ENCODE measurements around the gene AGMO. TPM values are rescaled to one million over a fixed set of nuclear protein-coding genes. Genes with fewer than 3 reads are reported as not detected.

Gene AGMO
- total RNA-seq (2012; rRNA removed): 4.3 and 8.5 TPM in 2 replicates

GRCh38 chr7:15561835-15562234 lies at the start of gene AGMO:
Gene AGMO, minus strand, starts transcription at chr7:15562015.
- Histone ChIP-seq H3K9me3 (replicated peaks; ENCODE audit: low read length) (no peaks in the 10 kb centered on the region), H3K4me2 (ENCODE audit: low read length) (no peak within 1 kb of the TSS), H3K4me3 (ENCODE audit: low read length) (no peak within 1 kb of the TSS), H3K9ac (ENCODE audit: low read depth, low read length) (no peak within 1 kb of the TSS), H3K4me1 (ENCODE audit: control insufficient read depth, insufficient read depth, low read length) (peaks cover 34% of the 10 kb centered on the region), H3K27me3 (ENCODE audit: control insufficient read depth, insufficient read depth, low read length) (no peaks in the 10 kb centered on the region), H3K36me3 (ENCODE audit: insufficient read depth, low read length) (no peaks in the 10 kb centered on the region)

GRCh38 chr7:15610503-15610902 lies 48.7 kb upstream of the AGMO start:
- H3K9me3 ChIP-seq (replicated peaks; ENCODE audit: low read length): no peaks in the 10 kb centered on the region
- no peak overlapping the region for H3K4me2 ChIP-seq (ENCODE audit: low read length)
- peaks cover 5% of the 10 kb centered on the region for H3K4me1 ChIP-seq (ENCODE audit: control insufficient read depth, insufficient read depth, low read length)
- H3K4me3 ChIP-seq (ENCODE audit: low read length): no peak overlapping the region
- H3K36me3 ChIP-seq (ENCODE audit: insufficient read depth, low read length): no peaks in the 10 kb centered on the region
- no peaks in the 10 kb centered on the region for H3K27me3 ChIP-seq (ENCODE audit: control insufficient read depth, insufficient read depth, low read length)
- H3K9ac ChIP-seq (ENCODE audit: low read depth, low read length): no peak overlapping the region

GRCh38 chr7:15609287-15609686 lies 47.5 kb upstream of the AGMO start:
- Histone ChIP-seq H3K4me2 (ENCODE audit: low read length) (no peak overlapping the region), H3K4me3 (ENCODE audit: low read length) (no peak overlapping the region), H3K36me3 (ENCODE audit: insufficient read depth, low read length) (no peaks in the 10 kb centered on the region), H3K9ac (ENCODE audit: low read depth, low read length) (no peak overlapping the region), H3K4me1 (ENCODE audit: control insufficient read depth, insufficient read depth, low read length) (peaks cover 5% of the 10 kb centered on the region), H3K27me3 (ENCODE audit: control insufficient read depth, insufficient read depth, low read length) (no peaks in the 10 kb centered on the region), H3K9me3 (replicated peaks; ENCODE audit: low read length) (no peaks in the 10 kb centered on the region)

GRCh38 chr7:15607529-15608210 lies 45.9 kb upstream of the AGMO start:
- H3K4me3 ChIP-seq (ENCODE audit: low read length): no peak overlapping the region
- no peak overlapping the region for H3K4me2 ChIP-seq (ENCODE audit: low read length)
- no peak overlapping the region for H3K9ac ChIP-seq (ENCODE audit: low read depth, low read length)
- H3K4me1 ChIP-seq (ENCODE audit: control insufficient read depth, insufficient read depth, low read length): peaks cover 5% of the 10 kb centered on the region
- H3K9me3 ChIP-seq (replicated peaks; ENCODE audit: low read length): no peaks in the 10 kb centered on the region
- no peaks in the 10 kb centered on the region for H3K27me3 ChIP-seq (ENCODE audit: control insufficient read depth, insufficient read depth, low read length)
- H3K36me3 ChIP-seq (ENCODE audit: insufficient read depth, low read length): no peaks in the 10 kb centered on the region

GRCh38 chr7:15606561-15606960 lies 44.7 kb upstream of the AGMO start:
- Histone ChIP-seq H3K9me3 (replicated peaks; ENCODE audit: low read length) (no peaks in the 10 kb centered on the region), H3K27me3 (ENCODE audit: control insufficient read depth, insufficient read depth, low read length) (no peaks in the 10 kb centered on the region), H3K4me2 (ENCODE audit: low read length) (no peak overlapping the region), H3K4me3 (ENCODE audit: low read length) (no peak overlapping the region), H3K4me1 (ENCODE audit: control insufficient read depth, insufficient read depth, low read length) (peaks cover 5% of the 10 kb centered on the region), H3K36me3 (ENCODE audit: insufficient read depth, low read length) (no peaks in the 10 kb centered on the region), H3K9ac (ENCODE audit: low read depth, low read length) (no peak overlapping the region)

- H3K4me2 ChIP-seq (ENCODE audit: low read length): no peak overlapping the region
- no peak overlapping the region for H3K4me3 ChIP-seq (ENCODE audit: low read length)
- H3K9me3 ChIP-seq (replicated peaks; ENCODE audit: low read length): no peaks in the 10 kb centered on the region
- H3K36me3 ChIP-seq (ENCODE audit: insufficient read depth, low read length): no peaks in the 10 kb centered on the region
- no peaks in the 10 kb centered on the region for H3K27me3 ChIP-seq (ENCODE audit: control insufficient read depth, insufficient read depth, low read length)
- H3K9ac ChIP-seq (ENCODE audit: low read depth, low read length): no peak overlapping the region
- H3K4me1 ChIP-seq (ENCODE audit: control insufficient read depth, insufficient read depth, low read length): peaks cover 5% of the 10 kb centered on the region
Observed at GRCh38 chr7:15604166-15604565, 42.4 kb upstream of the AGMO start.

- H3K4me1 ChIP-seq (ENCODE audit: control insufficient read depth, insufficient read depth, low read length): peaks cover 4% of the 10 kb centered on the region
- H3K9me3 ChIP-seq (replicated peaks; ENCODE audit: low read length): no peaks in the 10 kb centered on the region
- no peaks in the 10 kb centered on the region for H3K27me3 ChIP-seq (ENCODE audit: control insufficient read depth, insufficient read depth, low read length)
- no peaks in the 10 kb centered on the region for H3K36me3 ChIP-seq (ENCODE audit: insufficient read depth, low read length)
- no peak overlapping the region for H3K9ac ChIP-seq (ENCODE audit: low read depth, low read length)
- no peak overlapping the region for H3K4me3 ChIP-seq (ENCODE audit: low read length)
- no peak overlapping the region for H3K4me2 ChIP-seq (ENCODE audit: low read length)
Observed at GRCh38 chr7:15603124-15603523, 41.3 kb upstream of the AGMO start.

GRCh38 chr7:15602236-15602635 lies 40.4 kb upstream of the AGMO start:
- no peaks in the 10 kb centered on the region for H3K27me3 ChIP-seq (ENCODE audit: control insufficient read depth, insufficient read depth, low read length)
- H3K4me3 ChIP-seq (ENCODE audit: low read length): no peak overlapping the region
- H3K4me2 ChIP-seq (ENCODE audit: low read length): no peak overlapping the region
- H3K36me3 ChIP-seq (ENCODE audit: insufficient read depth, low read length): no peaks in the 10 kb centered on the region
- no peaks in the 10 kb centered on the region for H3K9me3 ChIP-seq (replicated peaks; ENCODE audit: low read length)
- no peak overlapping the region for H3K9ac ChIP-seq (ENCODE audit: low read depth, low read length)
- H3K4me1 ChIP-seq (ENCODE audit: control insufficient read depth, insufficient read depth, low read length): no peaks in the 10 kb centered on the region

GRCh38 chr7:15601175-15601574 lies 39.4 kb upstream of the AGMO start:
- no peak overlapping the region for H3K9ac ChIP-seq (ENCODE audit: low read depth, low read length)
- no peak overlapping the region for H3K4me2 ChIP-seq (ENCODE audit: low read length)
- no peaks in the 10 kb centered on the region for H3K27me3 ChIP-seq (ENCODE audit: control insufficient read depth, insufficient read depth, low read length)
- no peaks in the 10 kb centered on the region for H3K9me3 ChIP-seq (replicated peaks; ENCODE audit: low read length)
- H3K4me1 ChIP-seq (ENCODE audit: control insufficient read depth, insufficient read depth, low read length): no peaks in the 10 kb centered on the region
- H3K4me3 ChIP-seq (ENCODE audit: low read length): no peak overlapping the region
- no peaks in the 10 kb centered on the region for H3K36me3 ChIP-seq (ENCODE audit: insufficient read depth, low read length)

- no peak overlapping the region for H3K9ac ChIP-seq (ENCODE audit: low read depth, low read length)
- H3K4me1 ChIP-seq (ENCODE audit: control insufficient read depth, insufficient read depth, low read length): no peaks in the 10 kb centered on the region
- no peak overlapping the region for H3K4me2 ChIP-seq (ENCODE audit: low read length)
- H3K36me3 ChIP-seq (ENCODE audit: insufficient read depth, low read length): no peaks in the 10 kb centered on the region
- no peaks in the 10 kb centered on the region for H3K9me3 ChIP-seq (replicated peaks; ENCODE audit: low read length)
- H3K27me3 ChIP-seq (ENCODE audit: control insufficient read depth, insufficient read depth, low read length): no peaks in the 10 kb centered on the region
- no peak overlapping the region for H3K4me3 ChIP-seq (ENCODE audit: low read length)
Observed at GRCh38 chr7:15600298-15600697, 38.5 kb upstream of the AGMO start.

- H3K9ac ChIP-seq (ENCODE audit: low read depth, low read length): no peak overlapping the region
- H3K9me3 ChIP-seq (replicated peaks; ENCODE audit: low read length): no peaks in the 10 kb centered on the region
- H3K4me1 ChIP-seq (ENCODE audit: control insufficient read depth, insufficient read depth, low read length): no peaks in the 10 kb centered on the region
- H3K4me2 ChIP-seq (ENCODE audit: low read length): no peak overlapping the region
- H3K27me3 ChIP-seq (ENCODE audit: control insufficient read depth, insufficient read depth, low read length): no peaks in the 10 kb centered on the region
- H3K4me3 ChIP-seq (ENCODE audit: low read length): no peak overlapping the region
- H3K36me3 ChIP-seq (ENCODE audit: insufficient read depth, low read length): no peaks in the 10 kb centered on the region
Observed at GRCh38 chr7:15594461-15594860, 32.6 kb upstream of the AGMO start.

GRCh38 chr7:15593382-15593781 lies 31.6 kb upstream of the AGMO start:
- no peak overlapping the region for H3K4me2 ChIP-seq (ENCODE audit: low read length)
- H3K9me3 ChIP-seq (replicated peaks; ENCODE audit: low read length): no peaks in the 10 kb centered on the region
- H3K27me3 ChIP-seq (ENCODE audit: control insufficient read depth, insufficient read depth, low read length): no peaks in the 10 kb centered on the region
- H3K4me3 ChIP-seq (ENCODE audit: low read length): no peak overlapping the region
- no peak overlapping the region for H3K9ac ChIP-seq (ENCODE audit: low read depth, low read length)
- no peaks in the 10 kb centered on the region for H3K36me3 ChIP-seq (ENCODE audit: insufficient read depth, low read length)
- no peaks in the 10 kb centered on the region for H3K4me1 ChIP-seq (ENCODE audit: control insufficient read depth, insufficient read depth, low read length)
